ENCODE measurements around the gene UCHL5. TPM values are rescaled to one million over a fixed set of nuclear protein-coding genes. Genes with fewer than 3 reads are reported as not detected.

Gene UCHL5
- total RNA-seq, 4 donors from 2014 or later, result 27.1 to 51.4 (median 37.6) TPM

DNA sequence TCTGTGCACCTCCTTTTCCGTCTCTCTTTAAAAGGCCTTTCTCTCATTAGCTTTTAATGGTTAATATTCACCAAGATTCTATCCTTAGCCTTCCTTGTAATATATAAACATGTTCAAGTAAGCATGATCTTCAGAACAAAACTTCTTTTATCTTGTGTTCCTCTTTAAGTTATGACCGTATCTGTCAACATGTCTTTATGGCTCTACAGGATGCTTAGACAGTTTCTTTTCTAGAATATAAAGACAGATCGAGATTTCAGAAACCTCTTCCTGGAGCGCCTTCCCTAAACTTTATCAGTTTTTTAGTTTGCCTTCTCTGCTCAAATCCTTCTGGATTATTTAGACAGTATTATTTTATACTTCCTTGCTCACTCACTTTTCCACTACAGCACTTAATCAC is 7.4 kb upstream of the UCHL5 start:
- intact Hi-C loops (cut with DNase I), result loop anchor here (10.0 kb wide), 1 partner anchor 58 kb away; the partner anchor contains the start of gene CDC73
- Histone ChIP-seq H3K36me3 (peaks cover 0 to 12% (median 0%) of the 10 kb centered on the region in 3 donors), H3K4me1 (peaks cover 0 to 30% (median 0%) of the 10 kb centered on the region in 3 donors), H3K27me3 (no peaks in the 10 kb centered on the region), H3K4me3 (no peak overlapping the region), H3K27ac (no peak overlapping the region), H3K9me3 (no peaks in the 10 kb centered on the region)
- WGBS, 2 donors, result 74 to 82% methylated on average over 4 of the region's 4 CpGs
- no peak for DNase-seq
- TF ChIP-seq, protein P1, sequence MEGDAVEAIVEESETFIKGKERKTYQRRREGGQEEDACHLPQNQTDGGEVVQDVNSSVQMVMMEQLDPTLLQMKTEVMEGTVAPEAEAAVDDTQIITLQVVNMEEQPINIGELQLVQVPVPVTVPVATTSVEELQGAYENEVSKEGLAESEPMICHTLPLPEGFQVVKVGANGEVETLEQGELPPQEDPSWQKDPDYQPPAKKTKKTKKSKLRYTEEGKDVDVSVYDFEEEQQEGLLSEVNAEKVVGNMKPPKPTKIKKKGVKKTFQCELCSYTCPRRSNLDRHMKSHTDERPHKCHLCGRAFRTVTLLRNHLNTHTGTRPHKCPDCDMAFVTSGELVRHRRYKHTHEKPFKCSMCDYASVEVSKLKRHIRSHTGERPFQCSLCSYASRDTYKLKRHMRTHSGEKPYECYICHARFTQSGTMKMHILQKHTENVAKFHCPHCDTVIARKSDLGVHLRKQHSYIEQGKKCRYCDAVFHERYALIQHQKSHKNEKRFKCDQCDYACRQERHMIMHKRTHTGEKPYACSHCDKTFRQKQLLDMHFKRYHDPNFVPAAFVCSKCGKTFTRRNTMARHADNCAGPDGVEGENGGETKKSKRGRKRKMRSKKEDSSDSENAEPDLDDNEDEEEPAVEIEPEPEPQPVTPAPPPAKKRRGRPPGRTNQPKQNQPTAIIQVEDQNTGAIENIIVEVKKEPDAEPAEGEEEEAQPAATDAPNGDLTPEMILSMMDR (IDR thresholded peaks at IDR 0.05), result no peak
- TF ChIP-seq POLR2A (IDR thresholded peaks at IDR 0.05), result no peak

DNA sequence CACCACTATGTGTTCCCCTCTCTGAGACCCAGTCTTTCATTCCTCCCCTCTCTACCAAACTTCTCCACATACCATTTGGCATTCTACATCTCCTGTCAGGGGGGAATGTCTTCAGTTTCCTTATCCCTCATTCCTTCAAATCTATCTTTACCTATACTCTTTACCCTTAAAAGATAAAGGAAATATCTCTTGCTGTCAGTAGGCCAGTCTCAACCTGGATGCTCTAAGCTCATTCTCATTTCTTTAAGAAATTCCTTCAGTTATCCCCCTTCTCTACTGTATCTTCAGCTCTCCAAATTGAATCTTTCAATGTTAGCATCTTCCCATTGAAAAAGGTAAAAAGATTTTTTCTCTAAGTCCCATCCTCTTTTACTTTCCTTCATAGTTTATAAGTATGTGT is 6.8 kb upstream of the UCHL5 start:
- H3K4me3 ChIP-seq, result no peak overlapping the region
- H3K27me3 ChIP-seq, result no peaks in the 10 kb centered on the region
- H3K36me3 ChIP-seq, result peaks cover 0 to 12% (median 0%) of the 10 kb centered on the region in 3 donors
- DNase-seq, result no peak
- TF ChIP-seq, protein P1 (IDR thresholded peaks at IDR 0.05), result no peak
- TF ChIP-seq POLR2A (IDR thresholded peaks at IDR 0.05), result no peak
- H3K9me3 ChIP-seq, result no peaks in the 10 kb centered on the region
- intact Hi-C loops (cut with DNase I), result loop anchor here (10.0 kb wide), 1 partner anchor 59 kb away; the partner anchor contains the start of gene CDC73
- H3K27ac ChIP-seq, result no peak overlapping the region
- peaks cover 0 to 32% (median 5%) of the 10 kb centered on the region in 3 donors for H3K4me1 ChIP-seq

DNA sequence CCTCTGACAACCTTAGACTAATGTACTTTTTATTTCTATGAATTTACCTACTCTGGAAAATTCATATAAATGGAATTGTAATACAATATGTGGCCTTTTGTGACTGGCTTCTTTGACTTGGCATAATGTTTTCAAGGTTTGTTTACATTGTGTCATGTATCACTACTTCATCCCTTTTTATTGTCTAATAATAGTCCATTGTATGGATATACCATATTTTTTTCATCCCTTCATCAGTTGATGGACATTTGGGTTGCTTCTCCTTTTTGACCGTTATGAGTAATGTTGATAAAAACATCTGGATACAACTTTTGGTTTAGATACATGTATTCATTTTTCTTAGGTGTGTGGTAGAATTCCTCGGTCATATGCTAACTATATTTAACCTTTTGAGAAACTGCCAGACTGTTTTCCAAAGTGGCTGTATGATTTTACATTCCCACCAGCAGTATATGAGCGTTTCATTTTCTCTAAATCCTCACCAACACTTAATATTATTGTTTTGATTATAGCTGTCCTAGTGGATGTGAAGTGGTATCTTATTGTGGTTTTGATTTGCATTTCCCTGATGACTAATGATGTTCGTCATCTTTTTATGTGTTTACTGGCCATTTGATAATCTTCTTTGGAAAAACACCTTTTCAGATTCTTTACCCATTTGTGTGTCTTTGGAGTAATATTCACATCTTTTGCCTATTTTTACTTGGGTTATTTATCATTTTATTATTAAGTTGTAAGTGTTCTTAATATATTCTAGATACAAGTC is 3.7 kb upstream of the UCHL5 start:
- Histone ChIP-seq H3K27me3 (no peaks in the 10 kb centered on the region), H3K27ac (no peak overlapping the region), H3K4me3 (no peak overlapping the region), H3K9me3 (no peaks in the 10 kb centered on the region), H3K36me3 (no peaks in the 10 kb centered on the region), H3K4me1 (peaks cover 0 to 41% (median 17%) of the 10 kb centered on the region in 3 donors)
- intact Hi-C loops (cut with DNase I), result loop anchor here (10.0 kb wide), 1 partner anchor 62 kb away; the partner anchor contains the start of gene CDC73
- TF ChIP-seq, protein P1 (IDR thresholded peaks at IDR 0.05), result no peak
- TF ChIP-seq POLR2A (IDR thresholded peaks at IDR 0.05), result no peak
- DNase-seq, result no peak
- 81 to 84% methylated on average over 4 of the region's 4 CpGs for WGBS, 2 donors

DNA sequence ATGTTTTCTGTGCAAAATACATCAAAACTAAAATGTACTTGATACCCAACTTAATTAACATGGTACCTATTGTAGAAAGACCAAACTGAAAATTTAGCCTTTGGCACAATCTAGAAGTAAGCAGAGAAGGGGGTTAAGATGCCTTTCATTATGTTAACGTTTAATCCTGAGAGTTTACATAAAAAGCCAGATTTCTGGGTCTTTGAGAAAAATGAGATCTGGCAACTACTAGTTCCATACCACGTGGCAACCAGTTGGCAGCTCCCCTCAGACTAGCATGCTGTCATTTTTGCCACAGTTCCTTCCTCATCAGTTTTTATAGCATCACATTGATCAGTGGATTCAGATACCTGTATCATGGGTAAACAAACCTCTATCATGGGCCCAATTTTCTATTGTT is 1.8 kb upstream of the UCHL5 start:
- Histone ChIP-seq H3K4me3 (peak overlapping the region in 3 of 4 donors; percentile 72 to 91 (median 79)), H3K27me3 (no peaks in the 10 kb centered on the region), H3K36me3 (no peaks in the 10 kb centered on the region), H3K27ac (peak overlapping the region in 2 of 4 donors; percentile 97 to 99), H3K4me1 (peaks cover 4 to 50% (median 22%) of the 10 kb centered on the region in 3 donors), H3K9me3 (no peaks in the 10 kb centered on the region)
- intact Hi-C loops (cut with DNase I), result loop anchor here (10.0 kb wide), 1 partner anchor 64 kb away; the partner anchor contains the start of gene CDC73
- 5 to 9% methylated on average over 2 of the region's 2 CpGs for WGBS, 2 donors
- no peak for DNase-seq
- TF ChIP-seq, protein P1 (IDR thresholded peaks at IDR 0.05), result no peak
- no peak for TF ChIP-seq POLR2A (IDR thresholded peaks at IDR 0.05)

DNA sequence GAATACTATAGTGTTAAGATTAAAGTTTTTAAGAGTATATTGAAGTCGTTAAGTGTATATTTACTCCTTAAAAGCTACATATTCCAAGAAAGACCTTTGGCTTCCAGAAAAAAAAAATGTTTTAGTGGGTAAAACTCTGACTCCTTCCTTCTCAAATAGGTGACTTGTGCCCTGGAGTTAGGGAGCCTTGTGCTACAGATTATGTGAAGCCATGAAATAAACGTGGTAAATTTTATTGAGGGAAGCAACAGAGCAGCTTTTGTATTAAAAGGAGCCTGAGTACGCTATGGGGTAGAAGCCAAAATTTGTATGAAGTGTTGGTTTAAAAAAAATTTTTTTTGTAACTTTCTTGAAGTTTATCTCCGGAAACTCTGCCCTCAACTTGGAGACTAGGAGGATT is 1.2 kb upstream of the UCHL5 start:
- Histone ChIP-seq H3K27me3 (no peaks in the 10 kb centered on the region), H3K27ac (peak overlapping the region; percentile 94 to 99 (median 97)), H3K4me1 (peaks cover 4 to 50% (median 22%) of the 10 kb centered on the region in 3 donors), H3K9me3 (no peaks in the 10 kb centered on the region), H3K4me3 (peak overlapping the region; percentile 72 to 91 (median 76)), H3K36me3 (no peaks in the 10 kb centered on the region)
- WGBS, 2 donors, result 3 to 5% methylated on average over 4 of the region's 4 CpGs
- intact Hi-C loops (cut with DNase I), result loop anchor here (10.0 kb wide), 1 partner anchor 64 kb away; the partner anchor contains the start of gene CDC73
- no peak for TF ChIP-seq POLR2A (IDR thresholded peaks at IDR 0.05)
- TF ChIP-seq, protein P1 (IDR thresholded peaks at IDR 0.05), result no peak
- DNase-seq, result no peak
